GM19238 (cell line): ENCODE data around the gene ANKFY1.
"Not testable (repeated sequence)": the region's sequence is repeated elsewhere in the genome, so short reads cannot be mapped to it uniquely, and the experiment has no call there.

Experiments used
- DNase-seq: peaks from one replicate; pipeline ENCODE4 v3.0.0; 2011; ENCODE audit warnings: low spot score; ENCODE audit not compliant: insufficient read length

Gene ANKFY1

DNA sequence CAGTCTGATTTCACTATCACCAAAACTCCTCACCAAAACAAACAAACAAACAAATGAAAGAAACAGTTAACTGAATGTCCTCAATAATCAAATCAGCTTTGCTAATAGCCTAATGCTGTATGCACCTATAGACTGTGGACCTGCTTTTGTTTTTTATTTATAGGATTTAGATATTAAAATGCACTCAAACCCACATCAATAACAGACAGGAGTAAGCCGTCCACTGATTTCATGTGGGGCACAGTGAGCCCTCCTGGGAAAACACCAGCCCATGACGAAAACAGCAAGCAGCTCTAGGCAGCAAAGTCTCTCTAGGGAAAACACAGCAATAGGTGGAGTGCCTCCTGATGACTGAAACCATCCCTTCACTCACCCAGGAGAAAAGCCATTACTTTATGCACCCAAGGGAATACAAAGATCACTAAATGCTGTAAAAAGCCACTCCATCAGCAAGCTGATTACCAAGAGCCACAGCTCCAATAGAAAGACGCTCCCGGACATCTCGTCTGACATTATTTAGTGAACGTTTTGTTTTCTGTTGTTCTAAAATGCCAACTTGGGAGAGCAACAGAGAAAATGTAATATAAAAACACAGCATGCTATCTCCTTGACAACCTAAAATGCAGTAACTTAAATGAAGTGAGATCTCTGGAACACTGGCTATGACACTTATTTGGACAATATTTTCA lies 47.8 kb downstream of the ANKFY1 start:
- no peak for DNase-seq

DNA sequence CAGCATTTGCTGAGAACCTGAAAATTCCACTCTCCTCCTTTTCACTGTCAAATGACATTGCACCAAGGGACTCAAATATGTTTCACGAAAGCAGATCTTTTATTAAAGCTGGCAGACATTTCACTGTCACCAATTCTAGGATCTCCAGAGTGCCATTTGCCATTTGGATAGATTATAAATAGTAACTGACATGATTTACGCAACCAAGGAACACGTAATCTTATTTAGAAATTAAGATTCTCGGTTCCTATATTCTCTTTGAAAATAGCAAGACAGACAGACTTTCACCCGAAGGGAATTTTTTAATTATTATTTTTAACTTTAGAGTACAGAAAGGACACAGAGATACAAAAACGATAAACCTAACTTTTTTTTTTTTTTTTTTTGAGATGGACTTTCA lies 49.6 kb downstream of the ANKFY1 start:
- DNase-seq, result no peak

DNA sequence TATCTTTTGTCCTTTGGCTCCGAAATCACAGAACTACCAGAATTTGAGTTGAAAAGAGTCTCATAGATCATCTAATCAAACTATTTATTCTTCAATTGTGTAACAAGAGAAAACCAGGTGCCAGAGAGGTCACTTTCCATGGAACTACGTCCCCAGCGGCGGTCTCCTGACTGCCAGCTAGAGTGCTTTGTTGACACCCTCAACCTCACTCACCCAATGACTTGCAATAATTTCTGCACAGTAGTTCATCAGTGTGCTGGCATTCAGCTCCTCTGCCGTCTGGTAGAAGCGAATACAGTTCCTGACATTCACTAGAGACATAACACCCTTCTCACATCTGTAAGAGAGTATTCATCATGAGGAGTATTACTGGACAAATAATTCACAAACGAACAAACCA lies 54.2 kb downstream of the ANKFY1 start:
- no peak for DNase-seq

DNA sequence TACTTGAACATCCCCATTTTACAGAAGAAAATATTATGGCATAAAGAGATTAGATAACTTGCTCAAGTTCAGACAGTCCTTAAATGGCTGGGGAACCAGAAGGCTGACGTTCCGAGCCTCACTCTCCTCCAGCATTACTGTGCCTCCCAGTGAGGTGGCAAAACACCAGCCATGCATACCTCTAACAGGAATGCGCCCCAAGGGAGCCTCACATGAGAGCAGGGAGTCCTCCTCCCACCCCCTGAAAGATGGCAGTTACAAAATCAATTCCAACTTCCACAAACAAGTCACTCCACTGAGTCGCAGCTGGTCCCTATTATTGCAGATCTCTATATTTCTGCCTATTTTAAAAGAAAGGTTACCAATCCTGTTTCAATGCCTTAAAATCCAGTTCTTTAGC lies 55.5 kb downstream of the ANKFY1 start:
- DNase-seq, result no peak

DNA sequence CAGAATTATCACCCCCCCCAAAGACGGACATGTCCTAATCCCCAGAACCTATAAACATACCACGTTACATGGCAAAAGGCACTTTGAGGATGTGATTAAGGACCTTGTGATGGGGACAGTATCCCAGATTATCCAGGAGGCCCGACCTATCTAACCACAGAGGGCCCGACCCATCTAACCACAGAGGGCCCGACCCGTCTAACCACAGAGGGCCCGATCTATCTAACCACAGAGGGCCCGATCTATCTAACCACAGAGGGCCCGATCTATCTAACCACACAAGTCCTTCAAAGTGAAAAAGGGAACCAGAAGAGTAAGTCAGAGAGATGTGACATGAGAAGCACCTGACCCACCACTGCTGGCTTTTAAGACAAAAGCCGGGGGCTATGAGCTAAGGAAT lies 56.8 kb downstream of the ANKFY1 start:
- DNase-seq, result no peak

DNA sequence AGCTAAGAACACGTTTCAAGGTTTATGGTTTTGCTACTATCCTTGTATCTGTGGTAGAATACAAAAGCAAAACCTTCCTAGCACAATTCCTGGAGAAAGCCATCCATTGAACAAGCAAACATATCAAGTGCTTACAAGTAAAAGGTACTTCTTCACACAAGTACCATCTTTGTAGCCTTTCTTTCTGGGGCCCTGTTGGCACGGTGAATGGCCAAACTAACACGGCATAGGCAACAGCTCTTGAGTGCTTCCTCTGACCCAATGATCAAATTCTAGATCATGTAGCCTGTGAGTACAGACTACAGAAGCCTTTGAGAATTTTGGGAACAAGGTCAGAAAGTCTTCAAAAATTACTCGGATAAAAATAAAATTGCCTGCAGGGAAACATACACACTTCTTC lies 57.9 kb downstream of the ANKFY1 start:
- DNase-seq, result no peak

DNA sequence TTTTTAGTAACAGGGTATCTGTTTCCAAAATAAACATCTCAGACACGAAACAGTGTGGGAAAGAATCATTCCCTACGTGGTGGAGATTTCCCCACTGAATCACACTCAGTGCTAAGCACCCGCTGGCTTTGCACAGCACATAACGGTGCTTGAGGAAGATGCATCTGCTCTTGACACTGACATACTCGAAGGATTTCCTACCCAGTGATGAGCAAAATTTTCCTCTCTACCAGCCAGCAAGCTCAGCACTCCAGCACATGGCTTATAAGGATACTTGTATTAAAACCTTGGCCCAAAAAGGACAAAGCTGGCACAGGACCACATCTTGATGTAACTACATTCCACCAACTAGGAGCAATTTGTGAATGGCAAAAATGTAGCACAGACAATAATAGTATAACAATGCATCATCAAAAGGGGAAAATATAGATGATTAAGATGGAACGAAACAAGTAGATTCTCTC lies 59.0 kb downstream of the ANKFY1 start:
- no peak for DNase-seq

DNA sequence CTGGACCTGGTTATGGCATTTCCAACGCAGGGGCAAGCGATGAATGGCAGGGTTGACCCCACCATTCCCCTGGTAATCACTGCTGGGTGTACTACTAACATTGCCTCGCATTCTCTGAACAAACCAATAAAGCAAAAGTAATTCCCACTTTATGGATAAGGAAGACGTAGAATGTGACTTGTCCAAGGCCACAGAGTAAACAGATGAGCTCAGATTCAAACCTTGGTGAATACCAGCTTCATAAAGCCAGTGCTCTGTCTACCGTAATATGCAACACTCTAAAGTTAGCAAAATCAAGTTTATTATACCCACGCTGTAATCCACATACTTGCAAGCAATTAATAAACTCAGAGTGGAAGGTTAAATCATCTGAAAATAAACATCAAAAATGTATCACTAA lies 59.6 kb downstream of the ANKFY1 start:
- no peak for DNase-seq

DNA sequence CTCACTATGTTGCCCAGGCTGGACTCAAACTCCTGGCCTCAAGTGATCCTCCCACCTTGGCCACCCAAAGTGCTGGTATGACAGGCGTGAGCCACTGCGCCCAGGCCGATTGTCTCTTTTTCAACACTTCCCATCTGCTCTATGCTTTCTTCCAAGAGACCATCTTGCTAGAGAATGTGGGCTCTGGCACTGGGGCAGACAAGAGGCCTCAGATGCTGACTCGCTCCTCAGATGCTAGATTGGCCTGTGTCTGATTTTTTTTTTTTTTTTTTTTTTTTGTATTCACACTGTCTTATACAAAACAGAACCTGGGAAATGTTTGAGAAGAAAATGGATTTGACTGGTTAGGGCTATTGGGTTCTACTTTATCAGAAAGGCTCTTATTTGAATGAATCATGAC lies 62.6 kb downstream of the ANKFY1 start:
- DNase-seq, result no peak

DNA sequence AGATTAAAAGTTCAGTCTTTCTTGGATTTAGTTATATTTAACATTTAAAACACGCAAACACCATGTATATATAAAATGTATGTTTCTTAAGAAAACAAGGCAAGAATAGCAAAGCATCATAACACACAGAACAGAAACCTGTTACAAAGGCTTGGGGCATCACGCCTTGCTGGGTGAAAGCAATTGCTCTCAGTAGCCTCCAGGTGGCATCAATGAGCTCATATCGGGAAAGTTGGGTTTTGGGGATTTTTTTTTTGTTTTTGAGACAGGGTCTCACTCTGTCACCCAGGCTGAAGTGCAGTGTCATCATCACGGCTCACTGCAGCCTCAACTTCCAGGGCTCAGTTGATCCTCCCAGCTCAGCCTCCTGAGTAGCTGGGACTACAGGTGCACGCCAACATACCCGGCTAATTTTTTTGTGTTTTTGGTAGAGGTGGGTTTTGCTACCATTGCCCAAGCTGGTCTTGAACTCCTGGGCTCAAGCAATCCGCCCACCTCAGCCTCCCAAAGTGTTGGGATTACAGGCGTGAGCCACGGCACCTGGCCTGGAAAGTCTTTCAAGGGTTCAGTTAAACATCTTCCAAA lies 63.9 kb downstream of the ANKFY1 start:
- DNase-seq, result peak; percentile 49

DNA sequence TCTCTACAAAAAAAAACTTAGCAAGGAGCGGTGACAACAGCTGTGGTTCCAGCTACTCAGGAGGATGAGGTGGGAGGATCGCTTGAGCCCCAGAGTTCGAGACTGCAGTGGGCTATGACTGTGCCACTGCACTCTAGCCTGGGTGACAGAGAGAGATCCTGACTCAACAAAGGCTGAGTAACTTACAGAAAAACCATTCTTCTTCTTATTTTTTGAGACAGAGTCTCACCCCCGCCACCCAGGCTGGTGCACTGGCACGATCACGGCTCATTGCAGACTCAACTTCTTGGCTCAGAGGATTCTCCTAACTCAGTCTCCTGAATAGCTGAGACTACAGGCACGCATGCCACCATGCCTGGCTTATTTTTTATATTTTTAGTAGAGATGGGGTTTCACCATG lies 64.8 kb downstream of the ANKFY1 start:
- DNase-seq, result no peak

DNA sequence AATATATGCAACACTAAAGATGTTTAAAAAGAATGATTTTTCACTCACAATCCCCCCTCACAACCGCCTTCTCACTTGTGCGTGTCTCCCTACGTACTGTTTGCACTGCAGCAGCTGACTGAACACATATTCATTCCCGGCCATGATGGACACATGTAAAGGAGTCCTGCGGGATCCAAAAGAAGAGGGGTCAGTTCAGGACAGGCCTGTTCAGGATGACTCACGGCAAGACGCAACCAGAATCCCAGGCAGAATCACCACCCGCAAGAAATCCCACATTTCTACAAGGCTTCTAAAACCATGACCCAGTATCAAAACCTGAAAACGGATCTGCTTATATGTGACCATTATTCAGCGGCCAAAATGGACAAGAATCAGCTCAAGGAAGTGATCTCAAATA lies 68.5 kb downstream of the ANKFY1 start:
- DNase-seq, result no peak

DNA sequence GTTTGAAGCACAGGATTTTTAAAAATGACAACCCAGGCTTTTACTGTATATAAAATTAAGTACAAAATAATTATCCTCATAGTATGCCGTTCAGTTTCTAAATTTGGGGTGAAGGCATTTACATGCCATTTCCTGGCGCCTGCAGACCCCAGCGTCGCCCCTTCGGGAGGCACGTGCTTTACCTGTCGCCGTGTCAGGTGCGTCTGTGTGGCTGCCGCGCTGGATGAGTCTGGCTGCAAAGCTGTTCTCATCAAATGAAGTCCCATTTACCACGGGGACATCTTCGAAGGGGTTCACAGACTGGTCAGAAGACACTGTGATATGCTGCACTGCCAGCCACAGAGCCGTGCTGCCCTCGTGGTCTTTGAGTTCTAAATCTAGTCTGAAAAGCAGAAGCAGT lies 69.0 kb downstream of the ANKFY1 start:
- no peak for DNase-seq

DNA sequence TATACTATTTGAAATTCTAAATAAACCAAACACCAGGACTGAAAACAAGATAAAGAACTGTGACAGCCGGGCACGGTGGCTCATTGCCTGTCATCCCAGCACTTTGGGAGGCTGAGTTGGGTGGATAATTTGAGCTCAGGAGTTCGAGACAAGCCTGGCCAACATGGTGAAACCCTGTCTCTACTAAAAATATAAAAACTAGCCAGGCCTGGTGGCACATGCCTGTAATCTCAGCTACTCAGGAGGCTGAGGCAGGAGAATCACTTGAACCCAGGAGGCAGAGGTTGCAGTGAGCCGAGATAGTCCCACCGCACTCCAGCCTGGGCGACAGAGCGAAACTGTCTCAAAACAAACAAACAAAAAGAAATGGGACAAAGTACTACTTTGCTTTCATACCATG lies 73.0 kb downstream of the ANKFY1 start:
- not testable (repeated sequence) for DNase-seq

DNA sequence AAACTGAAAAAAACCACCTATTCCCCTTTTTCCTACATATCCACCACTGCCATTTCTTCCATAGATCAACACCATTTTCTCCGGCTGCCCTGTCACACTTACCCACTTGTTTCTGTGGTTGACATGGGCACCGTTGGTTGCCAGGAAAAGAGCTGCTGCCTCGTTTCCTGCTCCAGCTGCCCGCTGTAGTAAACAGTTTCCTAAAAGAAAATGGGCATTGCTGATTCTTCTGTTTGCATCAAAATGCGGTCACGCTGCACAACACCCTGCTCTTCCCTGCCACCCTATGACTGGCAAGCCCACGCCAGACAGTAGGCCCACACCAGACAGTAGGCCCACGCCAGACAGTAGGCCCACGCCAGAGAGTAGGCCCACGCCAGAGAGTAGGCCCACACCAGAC lies 74.5 kb downstream of the ANKFY1 start:
- no peak for DNase-seq

DNA sequence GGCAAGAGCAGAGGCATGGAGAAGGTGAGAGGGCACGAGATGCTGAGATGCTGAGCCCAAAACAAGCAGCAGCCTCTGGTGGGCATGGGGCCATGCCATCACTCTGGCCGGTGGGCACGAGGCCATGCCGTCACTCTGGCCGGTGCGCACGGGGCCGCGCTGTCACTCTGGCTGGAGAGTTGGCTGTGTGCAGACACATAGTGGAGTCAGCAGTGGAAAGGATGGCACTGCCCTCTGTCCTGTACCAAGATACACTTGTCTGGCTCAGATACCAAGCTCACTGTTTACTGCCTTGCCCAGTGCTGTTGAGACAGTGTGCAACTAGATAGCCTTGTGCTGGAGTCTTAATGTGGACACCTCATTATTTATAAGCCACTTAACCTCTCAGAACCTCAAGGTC lies 75.7 kb downstream of the ANKFY1 start:
- DNase-seq, result no peak

DNA sequence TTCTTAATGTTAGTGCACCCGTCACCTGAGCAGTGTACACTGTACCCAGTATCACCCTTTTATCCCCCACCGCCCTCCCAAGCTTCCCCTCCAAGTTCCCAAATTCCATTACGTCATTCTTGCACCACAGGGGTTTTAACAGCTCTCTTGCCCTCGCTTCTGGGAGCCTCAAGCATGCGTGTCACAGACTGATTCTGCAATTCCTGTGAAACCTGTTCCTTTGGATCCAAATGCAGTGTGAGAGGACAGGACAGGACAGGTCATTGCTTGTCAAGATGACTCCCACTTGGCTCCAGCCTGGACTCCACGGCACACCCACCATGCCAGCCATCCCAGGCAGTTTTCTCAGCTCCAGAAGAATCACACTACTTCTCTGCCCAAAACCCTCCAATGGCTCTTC lies 76.7 kb downstream of the ANKFY1 start:
- no peak for DNase-seq

DNA sequence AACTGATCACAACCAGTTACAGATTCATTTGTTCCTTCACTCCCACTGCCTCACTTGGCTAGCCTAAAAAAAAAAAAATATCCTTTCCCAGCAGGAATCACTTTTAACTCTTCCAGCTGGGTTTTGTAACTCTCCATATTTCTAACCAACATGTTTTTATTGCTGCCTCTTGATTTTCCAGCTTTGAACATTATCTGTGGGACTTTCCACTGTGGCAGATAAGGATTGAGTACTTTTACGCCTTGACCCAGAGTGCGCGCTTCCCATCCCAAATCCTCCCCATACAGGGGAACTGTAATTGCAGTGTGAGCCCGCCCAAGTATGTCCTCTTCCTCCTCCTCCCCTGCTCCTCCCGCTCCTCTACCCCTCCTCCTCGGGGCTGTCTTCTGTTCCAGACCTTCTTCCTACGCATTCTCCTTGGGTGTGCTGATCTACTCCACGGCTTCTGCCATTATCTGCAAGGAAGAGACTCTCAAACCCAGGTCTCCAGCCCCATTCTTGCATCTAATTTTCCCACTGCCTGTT lies 77.4 kb downstream of the ANKFY1 start:
- DNase-seq, result no peak

DNA sequence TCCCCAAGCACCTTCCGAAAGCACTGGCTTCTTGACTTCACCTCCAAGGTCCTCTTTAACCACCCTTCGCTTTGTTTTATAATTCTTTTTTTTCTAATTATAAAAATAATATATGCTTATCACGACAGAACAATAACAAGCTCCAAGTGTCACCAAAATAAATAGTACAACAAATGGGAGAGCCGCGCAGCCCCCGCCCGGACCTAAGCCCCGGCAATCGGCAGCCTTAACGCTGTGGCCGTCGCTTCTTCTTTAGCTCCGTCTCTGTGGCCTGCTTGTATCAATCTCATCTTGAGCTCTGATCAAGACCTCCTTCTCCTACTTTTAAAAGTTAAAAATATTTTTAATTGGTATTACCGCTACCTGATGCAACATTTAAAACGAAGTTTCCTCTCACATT lies 78.1 kb downstream of the ANKFY1 start:
- DNase-seq, result no peak

DNA sequence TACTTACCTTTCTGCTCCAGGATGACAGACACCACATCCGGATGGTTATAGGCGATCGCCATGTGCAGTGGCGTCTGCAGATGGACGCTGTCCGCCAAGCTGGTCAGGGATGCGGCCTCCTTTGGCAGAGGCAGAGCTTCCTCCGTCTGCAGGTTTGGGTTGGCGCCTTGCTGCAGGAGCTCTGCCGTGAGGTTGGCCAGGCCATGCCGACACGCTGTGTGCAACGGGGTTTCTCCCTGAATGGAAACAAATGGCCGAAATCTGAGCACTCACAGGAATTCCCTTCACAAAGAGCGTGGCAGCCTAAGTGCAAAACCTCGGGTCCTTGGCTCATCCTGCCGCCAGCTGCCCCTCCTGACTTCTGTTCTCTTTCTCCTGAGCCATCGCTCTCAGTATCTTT lies 79.0 kb downstream of the ANKFY1 start:
- DNase-seq, result no peak

DNA sequence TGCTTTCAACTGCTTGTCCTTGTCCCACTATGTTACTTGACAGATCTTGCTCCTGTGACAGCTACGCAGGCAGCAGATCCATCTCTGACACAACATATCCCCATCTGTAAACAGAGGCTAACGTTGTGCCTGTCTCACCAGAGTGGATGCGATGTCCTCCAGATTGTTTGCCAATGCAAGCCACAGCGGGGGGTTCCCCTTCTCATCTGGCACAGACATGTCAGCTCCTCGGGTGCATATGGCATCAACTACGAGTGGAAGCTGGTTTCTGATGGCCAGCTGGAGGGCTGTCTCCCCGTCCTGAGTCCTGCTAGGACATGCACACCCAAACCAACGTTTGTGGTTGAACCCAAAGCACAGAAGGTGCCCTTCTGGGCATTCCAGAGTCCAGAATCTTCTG lies 81.7 kb downstream of the ANKFY1 start:
- no peak for DNase-seq

DNA sequence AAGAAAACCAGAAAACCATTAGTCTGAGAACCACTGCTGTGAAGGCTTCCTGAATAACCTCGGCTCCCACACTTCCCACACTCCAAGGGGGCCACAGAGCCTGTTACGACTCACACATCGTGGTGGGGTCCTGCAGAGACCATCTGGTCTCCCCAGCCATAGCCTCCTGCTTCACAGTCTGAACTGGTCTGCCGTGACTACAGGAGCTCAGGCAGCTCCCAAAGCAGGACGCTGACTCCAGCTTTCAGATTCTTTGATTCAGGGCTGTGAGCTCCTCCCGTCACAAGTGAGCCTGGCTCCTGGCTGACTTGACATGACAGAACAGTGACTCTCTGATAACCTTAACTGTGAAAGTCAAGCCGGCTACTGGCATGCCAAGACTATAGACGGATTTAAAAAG lies 83.0 kb downstream of the ANKFY1 start:
- DNase-seq, result no peak

DNA sequence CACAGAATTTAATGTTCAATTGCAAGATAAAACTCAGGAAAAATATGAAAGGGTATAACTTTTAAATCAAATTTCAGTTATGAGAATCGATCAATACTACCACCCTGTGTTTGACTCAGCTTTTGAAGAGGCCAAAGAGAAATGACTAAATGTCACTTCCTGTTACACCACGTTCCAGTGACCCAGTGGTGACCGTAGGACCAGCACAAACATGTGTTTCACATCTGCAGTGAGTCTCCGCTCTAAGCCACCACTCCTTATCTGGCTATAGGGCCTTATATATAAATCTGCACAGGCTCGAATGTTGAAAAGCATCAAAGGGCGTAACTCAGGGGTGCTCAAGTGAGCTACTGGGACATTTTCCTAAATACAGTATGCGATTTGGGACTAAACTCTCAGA lies 84.7 kb downstream of the ANKFY1 start:
- DNase-seq, result no peak
